ENCODE results near the gene ABHD2.
"Not testable (repeated sequence)": the region's sequence is repeated elsewhere in the genome, so short reads cannot be mapped to it uniquely, and the experiment has no call there.

Gene ABHD2

DNA sequence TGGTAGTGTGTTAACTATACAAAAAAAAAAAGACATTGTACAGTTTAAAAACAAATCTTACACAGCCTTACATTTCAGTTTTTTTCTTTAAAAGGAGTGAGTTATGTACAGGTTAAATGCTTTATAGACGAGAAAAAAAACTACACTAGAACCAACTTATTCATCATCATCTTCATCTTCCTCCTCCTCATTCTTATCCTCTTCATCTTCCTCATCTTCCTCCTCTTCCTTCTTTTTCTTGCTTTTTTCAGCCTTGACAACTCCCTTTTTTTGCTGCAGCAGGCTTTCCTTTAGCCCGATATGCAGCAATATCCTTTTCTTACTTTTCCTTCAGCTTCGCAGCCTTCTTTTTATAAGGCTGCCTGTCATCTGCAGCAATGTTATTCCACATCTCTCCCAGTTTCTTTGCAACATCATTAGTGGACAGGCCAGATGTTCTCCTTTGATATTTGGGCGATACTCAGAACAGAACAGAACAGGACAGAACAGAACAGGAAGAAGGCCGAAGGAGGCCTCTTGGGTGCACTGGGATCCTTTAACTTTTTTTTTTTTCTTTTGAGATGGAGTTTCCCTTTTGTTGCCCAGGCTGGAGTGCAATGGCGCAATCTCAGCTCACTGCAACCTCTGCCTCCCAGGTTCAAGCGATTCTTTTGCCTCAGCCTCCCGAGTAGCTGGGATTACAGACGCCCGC is 47.3 kb downstream of the ABHD2 start:
- DNase-seq; intact Hi-C loops (cut with DNase I): not testable (repeated sequence)

DNA sequence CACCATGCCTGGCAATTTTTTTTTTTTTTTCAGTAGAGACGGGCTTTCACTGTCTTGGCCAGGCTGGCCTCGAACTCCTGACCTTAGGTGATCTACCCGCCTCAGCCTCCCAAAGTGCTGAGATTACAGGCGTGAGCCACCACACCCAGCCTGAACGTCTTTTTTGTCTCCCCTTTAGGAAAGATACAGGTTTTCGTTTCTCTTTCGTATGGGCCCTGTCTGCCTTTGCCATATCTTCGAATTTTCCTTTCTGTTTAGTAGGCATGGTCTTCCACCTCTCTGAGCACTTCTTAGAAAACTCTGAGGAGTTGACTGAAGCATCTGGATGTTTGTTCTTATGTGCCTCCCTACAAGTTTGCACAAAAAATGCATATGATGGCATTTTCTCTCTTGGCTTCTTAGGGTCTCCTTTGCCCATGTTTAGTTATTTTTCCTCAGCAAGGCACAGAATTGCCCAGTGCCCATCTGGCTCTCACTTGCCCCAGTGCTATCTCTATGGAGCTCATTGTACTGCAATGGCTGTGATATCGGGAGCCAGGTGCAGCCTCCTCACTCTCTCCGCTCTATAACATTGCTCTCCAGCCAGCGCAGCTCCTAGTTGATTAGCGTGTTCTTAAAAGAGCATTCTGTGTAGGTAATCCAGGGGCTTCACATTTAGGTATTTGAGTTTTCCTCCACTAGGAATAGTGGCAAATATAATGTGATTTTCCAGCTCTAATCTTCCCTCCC is 48.0 kb downstream of the ABHD2 start:
- intact Hi-C loops (cut with DNase I) = no loop called here
- no peak for DNase-seq

DNA sequence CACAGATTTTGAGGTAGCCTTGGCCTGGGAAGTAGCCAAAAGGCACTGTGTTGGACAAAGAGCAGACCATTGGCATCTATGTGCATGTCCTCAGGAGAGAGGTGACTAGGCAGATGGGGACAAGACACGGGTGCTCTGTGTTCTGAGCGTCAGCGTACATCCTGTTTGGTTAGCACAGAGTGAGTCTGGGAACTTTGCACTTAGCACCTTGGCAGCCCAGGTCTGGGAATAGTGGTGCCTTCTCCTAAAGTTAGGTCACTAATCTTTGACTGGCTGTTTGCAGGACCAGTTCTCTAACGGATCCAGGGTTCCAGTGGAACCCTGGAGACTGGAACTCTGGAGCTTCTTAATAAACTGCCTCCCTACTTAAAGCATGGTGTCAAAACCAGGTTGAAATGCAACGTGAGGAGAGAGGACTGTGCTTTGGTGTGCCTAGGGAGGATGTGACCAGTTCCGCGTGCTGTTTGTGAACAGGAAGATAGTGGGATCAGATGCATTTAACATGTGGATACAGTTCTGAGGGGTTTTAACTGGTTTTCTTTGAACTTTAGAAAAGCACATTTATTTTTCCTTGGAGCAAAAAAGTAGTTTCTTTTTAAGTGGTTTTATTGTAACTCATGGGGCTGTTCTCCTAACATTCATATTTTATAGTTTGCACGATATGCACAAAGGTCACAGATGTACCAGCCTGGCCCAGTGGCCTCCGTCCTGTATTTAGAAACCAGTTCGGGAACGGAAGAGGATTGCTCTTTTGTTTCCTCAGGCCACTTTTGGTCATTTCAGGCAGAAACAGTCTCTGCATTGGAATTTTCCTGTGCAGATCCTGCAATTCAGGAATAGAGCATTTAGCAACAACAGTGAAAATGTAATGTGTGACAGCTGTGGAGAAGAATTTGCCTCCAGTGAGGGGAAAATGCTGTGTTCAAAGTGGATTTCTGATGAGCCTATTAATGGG is 48.8 kb downstream of the ABHD2 start:
- DNase-seq = no peak
- intact Hi-C loops (cut with DNase I) = no loop called here

GRCh38 chr15:89137926-89138325 is 49.7 kb downstream of the ABHD2 start:
- intact Hi-C loops (cut with DNase I) = no loop called here

DNA sequence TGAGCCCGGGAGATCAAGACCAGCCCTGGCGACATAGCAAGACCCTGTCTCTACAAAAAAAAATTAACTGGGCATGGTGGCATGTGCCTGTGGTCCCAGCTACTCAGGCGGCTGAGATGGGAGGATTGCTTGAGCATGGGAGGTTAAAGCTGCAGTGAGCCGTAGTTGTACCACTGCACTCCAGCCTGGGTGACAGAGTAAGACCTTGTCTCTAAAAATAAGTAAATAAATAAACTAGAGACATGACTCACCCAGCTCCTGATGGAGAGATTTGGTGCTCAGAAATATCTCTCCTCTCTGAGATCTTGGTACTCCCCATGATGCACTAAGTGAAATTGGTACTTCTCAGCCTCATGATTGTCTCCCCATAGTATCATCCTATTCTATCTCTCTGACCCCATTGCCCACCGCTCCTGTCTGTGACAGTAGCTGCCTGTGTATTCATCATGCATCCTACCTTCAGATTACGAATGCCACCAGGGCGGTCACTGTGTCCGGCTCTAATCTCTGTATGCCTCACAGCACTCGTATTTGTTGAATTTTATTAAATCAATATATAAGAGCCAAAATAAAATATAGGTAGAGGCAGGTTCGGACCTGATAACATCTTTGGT is 50.9 kb downstream of the ABHD2 start:
- DNase-seq = no peak
- intact Hi-C loops (cut with DNase I) = no loop called here

More at GRCh38 chr15:89137926-89138325, 49.7 kb downstream of the ABHD2 start:
- DNase-seq = no peak

DNA sequence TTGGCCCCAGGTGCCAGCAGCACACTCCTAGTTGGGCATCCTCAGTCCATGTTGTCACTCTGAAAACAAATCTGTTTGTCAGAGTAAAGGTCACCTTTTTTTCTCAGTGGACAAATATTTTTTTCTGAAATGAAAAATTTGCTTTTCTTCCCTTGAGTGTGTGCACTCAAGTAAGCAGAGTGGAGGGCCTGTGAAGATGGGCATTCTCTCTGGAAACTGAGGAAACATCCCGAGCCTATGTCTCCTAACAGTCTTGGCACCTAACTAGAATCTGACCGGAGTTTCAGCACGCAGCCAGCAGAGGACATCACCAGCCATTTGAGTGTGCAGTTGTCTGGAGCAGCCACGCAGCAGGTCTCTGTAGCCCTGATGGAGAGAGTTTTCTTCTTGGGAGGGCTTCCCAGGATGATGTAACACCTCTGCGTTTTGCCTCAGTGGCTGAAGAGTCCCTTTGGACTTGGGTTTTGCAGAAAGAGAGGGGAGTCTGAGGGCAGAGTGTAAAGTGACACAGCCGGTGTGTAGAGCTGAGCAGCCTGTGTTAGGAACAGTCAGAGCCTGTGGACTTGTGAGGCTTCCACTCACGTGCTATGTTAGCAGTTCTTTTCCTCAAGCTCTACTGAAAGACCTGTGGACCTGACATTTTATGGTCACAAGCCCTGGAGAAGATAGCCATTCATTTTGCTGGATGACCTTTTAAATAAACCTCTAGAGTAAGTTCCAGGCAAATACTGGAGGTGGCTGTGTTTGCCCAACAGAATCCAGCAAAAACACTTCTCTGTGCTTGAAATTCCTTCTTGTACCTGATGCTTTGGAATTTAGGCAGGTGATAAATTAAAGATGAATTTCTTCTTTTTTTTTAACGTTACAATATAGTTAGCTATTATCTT is 51.6 kb downstream of the ABHD2 start:
- DNase-seq = peak in 9 of 10 donors; percentile 46 to 95 (median 59)
- intact Hi-C loops (cut with DNase I) = loop anchor here (5.0 kb wide), 1 partner anchor 37 kb away; no protein-coding TSS in a partner anchor

DNA sequence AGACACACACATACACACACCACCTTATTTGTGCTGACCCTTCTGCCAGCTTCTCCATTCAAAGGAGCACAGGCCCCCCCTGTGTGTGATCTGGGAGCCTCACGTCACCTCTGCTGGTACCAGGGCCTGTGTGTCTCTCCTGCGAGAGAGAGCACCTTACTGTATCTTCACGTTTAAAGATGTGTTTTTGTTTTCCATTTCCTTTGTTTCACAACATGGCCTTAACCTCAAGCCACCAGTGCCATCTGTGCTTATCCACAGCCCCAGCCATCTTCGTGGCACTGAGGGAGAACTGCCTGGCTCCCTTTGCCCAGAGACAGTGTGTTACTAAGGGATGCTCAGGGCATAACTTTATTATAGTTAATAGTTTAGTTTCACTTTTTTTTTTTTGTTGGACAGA is 52.3 kb downstream of the ABHD2 start:
- DNase-seq = no peak
- intact Hi-C loops (cut with DNase I) = loop anchor here (5.0 kb wide), 1 partner anchor 37 kb away; no protein-coding TSS in a partner anchor

- intact Hi-C loops (cut with DNase I) = loop anchor here (5.0 kb wide), 1 partner anchor 36 kb away; no protein-coding TSS in a partner anchor
- not testable (repeated sequence) for DNase-seq
Measured at GRCh38 chr15:89141159-89141558, 52.9 kb downstream of the ABHD2 start.

GRCh38 chr15:89141885-89142284 is 53.6 kb downstream of the ABHD2 start:
- no peak for DNase-seq
- intact Hi-C loops (cut with DNase I) = loop anchor here (5.0 kb wide), 1 partner anchor 35 kb away; no protein-coding TSS in a partner anchor

- intact Hi-C loops (cut with DNase I) = loop anchor here (5.0 kb wide), 1 partner anchor 35 kb away; no protein-coding TSS in a partner anchor
- no peak for DNase-seq
Measured at GRCh38 chr15:89142423-89142822, 54.2 kb downstream of the ABHD2 start.

DNA sequence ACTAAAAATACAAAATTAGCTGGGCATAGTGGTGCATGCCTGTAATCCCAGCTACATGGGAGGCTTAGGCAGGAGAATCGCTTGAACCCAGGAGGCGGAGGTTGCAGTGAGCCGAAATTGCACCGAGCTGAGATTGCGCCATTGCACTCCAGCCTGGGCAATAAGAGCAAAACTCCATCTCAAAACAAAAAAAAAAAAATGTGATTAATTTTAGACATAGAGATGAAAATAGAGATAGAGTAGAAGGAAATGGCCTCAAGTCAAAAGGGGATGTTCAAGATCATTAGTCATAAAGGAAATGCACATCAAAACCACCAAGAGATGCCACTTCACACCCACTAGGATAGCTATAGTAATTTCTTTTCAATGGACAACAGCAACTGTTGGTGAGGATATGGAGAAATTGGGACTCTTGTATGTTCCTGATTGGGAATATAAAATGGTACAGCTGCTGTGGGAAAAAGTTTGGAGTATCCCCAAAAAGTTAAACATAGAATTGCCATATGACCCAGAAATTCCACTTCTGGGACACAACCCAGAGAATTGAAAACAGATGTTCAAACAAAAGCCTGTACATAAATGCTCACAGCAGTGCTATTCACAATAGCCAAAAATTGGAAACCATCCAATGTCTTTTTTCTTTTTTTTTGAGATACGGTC is 55.4 kb downstream of the ABHD2 start:
- intact Hi-C loops (cut with DNase I) = loop anchor here (5.0 kb wide), 1 partner anchor 34 kb away; no protein-coding TSS in a partner anchor
- DNase-seq = no peak

GRCh38 chr15:89144491-89144890 is 56.2 kb downstream of the ABHD2 start:
- no peak for DNase-seq

DNA sequence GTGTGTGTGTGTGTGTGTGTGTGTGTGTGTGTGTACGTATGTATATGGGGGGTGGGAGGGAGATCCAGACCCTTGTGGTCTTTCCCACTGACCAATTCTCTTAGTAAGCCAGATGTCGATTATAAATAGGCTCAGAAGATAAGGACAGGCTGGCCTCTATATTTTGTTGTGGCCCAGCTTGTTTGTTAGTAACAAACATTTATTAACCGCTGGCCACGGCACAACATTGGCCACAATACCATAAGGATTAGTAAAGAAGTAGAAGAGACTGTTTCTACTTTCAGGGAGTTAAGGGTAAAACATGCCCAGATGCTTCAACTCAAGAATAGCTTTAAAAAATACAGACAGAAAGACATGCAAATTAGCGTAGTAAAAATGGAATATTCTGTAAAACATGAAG is 58.1 kb downstream of the ABHD2 start:
- DNase-seq = no peak
- intact Hi-C loops (cut with DNase I) = no loop called here

More at GRCh38 chr15:89144491-89144890, 56.2 kb downstream of the ABHD2 start:
- intact Hi-C loops (cut with DNase I) = loop anchor here (5.0 kb wide), 1 partner anchor 33 kb away; no protein-coding TSS in a partner anchor

GRCh38 chr15:89148126-89148525 is 59.9 kb downstream of the ABHD2 start:
- DNase-seq = no peak
- intact Hi-C loops (cut with DNase I) = no loop called here

GRCh38 chr15:89149501-89150101 is 61.3 kb downstream of the ABHD2 start:
- DNase-seq = no peak
- intact Hi-C loops (cut with DNase I) = no loop called here

DNA sequence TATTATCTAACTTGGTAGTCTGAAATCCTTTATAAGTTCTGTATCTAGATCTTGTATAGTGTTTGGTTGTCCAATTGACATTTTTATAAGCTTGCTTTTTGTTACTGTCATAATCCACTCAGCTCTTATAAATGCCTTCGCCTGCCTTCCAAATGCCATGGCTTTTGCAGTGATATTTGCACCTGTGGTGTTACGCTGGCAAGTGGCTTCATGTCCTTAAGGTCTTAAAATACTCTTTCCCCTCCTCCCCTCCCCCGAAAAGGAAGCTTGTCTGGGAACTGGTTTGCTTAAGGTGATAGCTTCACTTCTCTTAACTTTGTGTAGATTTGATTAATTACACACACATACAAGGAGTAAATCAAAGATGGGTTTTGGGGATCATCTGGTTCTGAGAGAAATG is 62.0 kb downstream of the ABHD2 start:
- intact Hi-C loops (cut with DNase I) = no loop called here
- no peak for DNase-seq

DNA sequence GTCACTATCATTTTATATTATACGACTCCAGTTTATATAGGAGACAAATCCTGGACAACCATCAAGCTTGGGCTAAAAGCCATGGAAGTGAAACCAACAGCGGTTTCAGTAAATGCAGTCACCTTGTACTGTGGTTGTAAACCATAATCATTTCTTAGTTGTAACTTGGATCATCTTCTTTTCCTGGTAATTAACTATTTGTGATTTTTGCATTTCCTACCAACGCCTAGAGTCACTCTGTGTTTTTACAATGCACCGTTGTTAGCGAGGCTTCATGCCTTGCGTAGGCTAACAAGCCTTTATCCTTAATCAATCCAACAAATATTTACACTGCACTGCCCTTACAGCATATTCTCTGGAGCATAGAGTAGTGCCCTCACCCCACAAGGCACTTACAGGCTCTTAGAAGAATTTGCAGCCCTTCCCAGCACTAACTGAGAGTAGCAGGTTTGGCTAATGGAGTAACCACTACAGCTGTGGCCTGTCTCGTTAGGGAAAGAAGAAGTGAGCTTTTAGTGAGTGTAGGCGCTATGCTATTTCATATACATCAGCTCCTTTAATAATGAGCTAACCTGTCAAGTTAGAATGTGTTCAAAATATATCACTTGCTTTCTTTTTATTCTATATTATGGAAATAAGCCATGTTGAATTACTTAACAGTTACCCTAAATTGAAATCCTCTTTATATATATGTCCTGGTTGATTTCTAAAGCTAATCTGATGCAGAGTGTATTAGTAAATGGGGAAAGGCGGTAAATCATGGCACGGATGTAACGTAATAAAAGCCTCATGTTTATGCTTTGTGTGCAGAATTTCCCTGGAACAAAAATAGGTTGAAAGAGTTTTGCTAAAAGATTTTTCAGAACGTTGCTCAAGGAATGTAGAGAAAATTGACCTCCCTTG is 62.8 kb downstream of the ABHD2 start:
- intact Hi-C loops (cut with DNase I) = no loop called here
- DNase-seq = no peak

All from posterior cingulate gyrus (tissue), 11 donors.